HG03095 (cell line): ENCODE results near the gene CNTN5.

Experiments
- ATAC-seq: cut with Tn5 transposase; IDR thresholded peaks from one replicate; pipeline ENCODE4 v1.9.1; 2021; ENCODE audit warnings: moderate library complexity; ENCODE audit not compliant: unreplicated experiment

CNTN5 gene

GRCh38 chr11:99589771-99590170 is 569.0 kb downstream of the CNTN5 start:
- no peak for ATAC-seq

- ATAC-seq, result no peak
These were observed 571.5 kb downstream of the CNTN5 start for GRCh38 chr11:99592266-99592665.

- no peak for ATAC-seq
These were observed 572.4 kb downstream of the CNTN5 start for GRCh38 chr11:99593197-99593596.

GRCh38 chr11:99601179-99601578 is 580.4 kb downstream of the CNTN5 start:
- no peak for ATAC-seq

- no peak for ATAC-seq
These were observed 593.6 kb downstream of the CNTN5 start for GRCh38 chr11:99614352-99614751.

- ATAC-seq, result no peak
These were observed 609.9 kb downstream of the CNTN5 start for GRCh38 chr11:99630629-99631028.

GRCh38 chr11:99631618-99632017 is 610.9 kb downstream of the CNTN5 start:
- ATAC-seq, result no peak

GRCh38 chr11:99632969-99633368 is 612.2 kb downstream of the CNTN5 start:
- no peak for ATAC-seq

GRCh38 chr11:99634581-99634980 is 613.8 kb downstream of the CNTN5 start:
- ATAC-seq, result no peak

- no peak for ATAC-seq
These were observed 617.4 kb downstream of the CNTN5 start for GRCh38 chr11:99638073-99638553.

GRCh38 chr11:99640671-99641070 is 619.9 kb downstream of the CNTN5 start:
- ATAC-seq, result no peak

GRCh38 chr11:99645934-99646333 is 625.2 kb downstream of the CNTN5 start:
- ATAC-seq, result no peak

- no peak for ATAC-seq
These were observed 649.4 kb downstream of the CNTN5 start for GRCh38 chr11:99670067-99670676.

GRCh38 chr11:99671808-99672409 is 651.2 kb downstream of the CNTN5 start:
- ATAC-seq, result no peak

- no peak for ATAC-seq
These were observed 655.5 kb downstream of the CNTN5 start for GRCh38 chr11:99676292-99676691.

GRCh38 chr11:99682171-99682570 is 661.4 kb downstream of the CNTN5 start:
- no peak for ATAC-seq

- ATAC-seq, result no peak
These were observed 661.9 kb downstream of the CNTN5 start for GRCh38 chr11:99682646-99683045.

GRCh38 chr11:99683933-99684332 is 663.2 kb downstream of the CNTN5 start:
- peak; percentile 68 for ATAC-seq

GRCh38 chr11:99686838-99687237 is 666.1 kb downstream of the CNTN5 start:
- no peak for ATAC-seq

- ATAC-seq, result no peak
These were observed 666.6 kb downstream of the CNTN5 start for GRCh38 chr11:99687320-99687719.

- no peak for ATAC-seq
These were observed 673.3 kb downstream of the CNTN5 start for GRCh38 chr11:99693941-99694492.

GRCh38 chr11:99695106-99695505 is 674.4 kb downstream of the CNTN5 start:
- no peak for ATAC-seq
